Stimulated activated CD4-positive, alpha-beta T cell treated with anti-CD3 and anti-CD28 coated beads, Interleukin-1b, Interleukin-23, amount 100 ng/mL, for 1 hour (primary cell): ENCODE measurements around the gene SLC26A3.
A peak's percentile ranks its signal among the peaks of the same experiment; 100 is the strongest.

Experiments
- DNase-seq, 2 donors: peaks; one replicate each; pipeline ENCODE4 v3.0.0-alpha.2; 2020; ENCODE audit warnings: low read depth in 2 of 2

Gene SLC26A3

DNA sequence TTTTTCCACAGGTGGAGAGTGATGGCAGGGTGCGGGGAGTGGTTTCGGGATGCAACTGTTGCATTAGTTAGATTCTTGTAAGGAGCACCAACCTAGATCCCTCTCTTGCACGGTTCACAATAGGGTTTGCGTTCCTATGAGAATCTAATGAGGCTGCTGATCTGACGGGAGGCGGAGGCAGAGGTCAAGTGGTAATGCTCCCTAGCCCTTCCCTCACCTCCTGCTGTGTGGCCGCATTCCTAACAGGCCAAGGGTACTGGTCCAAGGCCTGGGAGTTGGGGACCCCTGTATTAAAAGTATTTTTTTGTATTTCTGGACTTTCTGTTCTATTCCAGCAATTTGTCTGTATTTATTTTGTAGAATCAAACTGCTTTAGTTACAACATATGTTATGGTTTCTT lies 51.9 kb downstream of the SLC26A3 start:
- DNase-seq: no peak

DNA sequence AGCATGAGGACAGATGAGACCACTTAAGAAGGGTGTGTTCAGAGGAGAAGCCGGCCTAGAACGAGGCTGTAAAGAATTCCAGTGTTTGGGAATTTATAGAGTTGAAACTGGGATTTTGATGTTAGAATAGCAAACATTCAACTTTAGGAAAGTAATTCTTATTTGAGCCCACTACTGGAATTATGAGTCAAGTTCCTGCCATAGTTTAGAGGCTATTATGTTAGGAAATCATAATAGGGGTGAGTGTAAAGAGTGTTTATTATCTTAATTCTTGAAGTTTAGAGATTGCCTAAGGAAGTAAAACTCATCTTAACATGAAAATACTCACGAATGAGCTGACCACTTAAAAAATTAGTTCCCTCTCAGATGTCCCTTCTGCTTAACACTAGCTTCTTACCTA lies 57.0 kb downstream of the SLC26A3 start:
- DNase-seq: no peak

- no peak for DNase-seq
Measured at GRCh38 chr7:107744345-107744750, 58.7 kb downstream of the SLC26A3 start.

DNA sequence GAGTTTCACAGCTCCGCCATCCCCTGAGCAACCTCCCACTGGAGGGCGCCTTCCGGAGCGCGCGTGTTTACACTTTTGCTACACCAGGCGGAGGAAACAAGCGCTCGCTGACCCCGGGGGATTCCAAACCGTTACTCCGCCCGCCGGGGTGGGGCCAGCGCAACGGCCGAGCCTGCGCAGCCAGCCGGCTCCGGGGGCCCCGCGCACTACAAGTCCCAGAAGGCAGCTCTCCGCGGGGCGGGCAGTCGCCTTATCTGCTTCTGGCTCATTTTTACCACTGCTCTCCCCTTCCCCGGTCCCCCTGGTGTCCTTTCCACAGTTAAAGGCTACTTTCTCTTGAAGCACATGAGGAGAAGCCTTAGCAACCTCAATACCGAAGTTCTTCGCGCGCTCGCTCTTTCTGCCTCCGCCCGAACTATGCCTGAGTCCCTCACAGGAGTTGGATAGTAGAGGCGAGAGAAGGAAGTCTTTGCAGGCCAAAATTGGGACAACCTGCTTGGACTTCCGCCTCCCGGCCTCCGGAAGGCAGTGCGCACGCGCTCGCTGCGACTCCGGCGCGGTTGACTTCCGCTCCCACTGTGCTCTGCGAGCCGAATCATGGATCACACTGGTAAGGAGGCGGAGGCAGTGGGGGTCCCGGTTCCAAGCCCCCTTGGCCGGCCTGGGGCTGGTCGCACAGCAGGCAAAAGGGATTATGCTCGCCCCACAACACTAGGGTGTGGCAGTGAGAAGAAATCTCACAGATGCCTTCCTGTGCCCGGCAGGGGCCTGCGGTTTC lies 59.3 kb downstream of the SLC26A3 start, which contains the start of gene CBLL1:
Gene CBLL1 (plus strand): TSS at position 576 of the 778 bp plus-strand sequence. CDS start 22 bp downstream, at position 598.
- peak; percentile 91 to 92 for DNase-seq

DNA sequence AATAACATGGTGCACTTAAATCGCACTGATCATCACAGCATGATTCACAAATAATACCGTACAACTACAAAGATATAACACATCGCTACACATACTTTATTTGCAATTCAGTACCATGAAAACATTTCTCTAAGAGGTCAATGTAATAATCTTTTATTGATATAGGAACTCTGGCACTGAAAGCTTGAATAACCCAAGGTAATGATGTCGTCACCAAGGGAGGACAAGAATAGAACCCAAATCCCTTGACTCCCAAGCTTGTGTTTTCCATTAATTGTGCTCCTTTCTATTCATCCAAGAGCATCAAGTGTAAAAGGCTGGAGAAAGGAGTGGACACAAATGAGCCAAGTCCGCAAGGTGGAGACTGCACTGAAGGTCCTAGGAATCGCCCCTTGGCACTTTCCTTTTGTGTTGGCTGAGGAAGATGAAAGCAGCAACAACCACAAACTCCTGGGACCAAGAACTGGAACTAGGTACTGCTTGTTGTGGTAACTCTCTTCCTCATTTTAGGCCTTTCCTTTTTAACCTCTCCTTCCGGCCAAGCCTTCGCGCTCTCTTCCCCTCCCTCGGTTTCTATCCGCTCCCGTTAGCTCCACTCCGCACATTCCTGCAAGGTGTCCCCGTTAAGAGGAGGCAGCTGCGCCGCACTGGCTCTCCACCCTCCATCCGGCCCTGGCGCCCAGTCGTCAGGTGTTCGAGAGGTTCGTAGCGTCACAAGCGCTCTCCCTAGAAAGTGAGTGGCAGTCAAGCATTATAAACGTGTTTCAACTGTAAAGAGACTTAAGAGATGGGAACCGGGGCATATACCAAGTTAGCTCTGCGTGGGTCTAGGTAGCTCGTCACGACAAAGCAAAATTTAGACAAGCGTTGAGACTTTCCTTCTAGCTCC lies 60.1 kb downstream of the SLC26A3 start:
- DNase-seq: peak in 1 of 2 donors; percentile 13

DNA sequence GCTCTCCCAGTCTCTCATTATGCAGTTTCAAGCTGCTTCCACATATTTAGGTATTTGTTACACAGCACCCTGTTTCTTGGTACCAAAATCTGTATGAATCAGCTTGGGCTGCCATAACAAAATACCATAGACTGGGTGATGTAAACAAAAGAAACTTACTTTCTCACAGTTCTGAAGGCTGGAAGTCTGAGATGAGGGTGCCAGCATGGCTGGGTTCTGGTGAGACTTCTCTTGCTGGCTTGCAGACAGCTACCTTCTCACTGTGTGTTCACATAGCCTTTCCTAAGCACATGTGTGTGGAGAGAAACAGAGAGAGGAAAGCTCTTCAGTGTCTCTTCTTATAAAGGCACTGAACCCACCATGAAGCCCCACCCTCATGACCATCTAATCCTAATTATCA lies 74.7 kb downstream of the SLC26A3 start:
- no peak for DNase-seq

DNA sequence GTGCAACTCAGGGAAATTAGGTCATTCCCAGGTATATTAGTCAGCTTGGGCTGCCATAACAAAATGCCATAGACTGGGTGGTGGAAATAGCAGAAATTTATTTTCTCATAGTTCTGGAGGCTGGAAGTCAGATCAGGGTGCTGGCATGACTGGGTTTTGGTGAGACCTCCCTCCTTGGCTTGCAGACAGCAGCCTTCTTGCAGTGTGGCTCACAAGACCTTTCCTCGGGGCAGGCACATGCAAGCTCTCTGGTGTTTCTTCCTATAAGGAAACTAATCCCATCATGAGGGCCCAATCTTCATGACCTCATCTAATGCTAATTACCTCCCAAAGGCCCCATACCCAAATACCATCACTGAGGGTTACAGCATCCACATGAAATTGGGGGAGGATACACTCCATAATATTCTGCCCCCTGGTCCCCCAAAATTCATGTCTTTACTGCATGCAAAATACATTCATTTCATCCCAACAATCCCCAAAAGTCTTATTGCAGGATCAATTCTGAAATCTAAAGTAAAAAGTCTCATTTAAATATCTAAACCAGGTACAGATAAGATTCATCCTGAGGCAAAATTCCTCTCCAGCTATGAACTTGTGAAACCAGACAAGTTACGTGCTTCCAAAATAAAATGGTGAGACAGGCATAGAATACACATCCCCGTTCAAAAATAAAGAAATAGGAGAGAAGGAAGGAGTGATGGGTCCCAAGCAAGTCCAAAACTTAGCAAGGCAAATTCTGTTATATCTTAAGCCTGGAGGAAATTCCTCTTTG lies 76.5 kb downstream of the SLC26A3 start:
- DNase-seq: no peak

DNA sequence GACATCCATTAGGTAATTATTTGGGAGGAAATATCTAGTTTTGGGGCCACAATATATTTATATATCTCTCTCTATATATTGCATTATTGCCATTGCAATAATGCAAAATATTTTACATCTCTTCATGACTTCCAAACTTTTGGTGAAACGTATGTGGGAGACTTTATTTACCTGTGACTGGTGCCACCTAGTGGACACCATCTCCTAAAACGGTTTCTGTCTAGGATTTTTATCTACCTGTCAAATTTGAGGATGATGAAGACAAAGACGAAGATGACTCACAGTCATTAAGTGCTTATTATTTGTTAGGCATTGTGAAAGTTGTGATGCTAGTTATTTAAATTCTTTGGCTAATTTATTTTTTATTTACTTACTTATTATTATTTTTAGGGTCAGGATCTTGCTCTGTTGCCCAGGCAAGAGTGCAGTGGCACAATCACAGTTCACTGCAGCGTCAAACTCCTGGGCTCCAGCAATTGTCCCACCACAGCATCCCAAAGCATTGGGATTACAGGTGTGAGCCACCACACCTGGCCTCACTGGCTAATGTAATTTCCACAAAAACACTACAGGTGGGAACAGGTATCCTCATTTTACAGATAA lies 77.8 kb downstream of the SLC26A3 start:
- peak; percentile 9 to 10 for DNase-seq

DNA sequence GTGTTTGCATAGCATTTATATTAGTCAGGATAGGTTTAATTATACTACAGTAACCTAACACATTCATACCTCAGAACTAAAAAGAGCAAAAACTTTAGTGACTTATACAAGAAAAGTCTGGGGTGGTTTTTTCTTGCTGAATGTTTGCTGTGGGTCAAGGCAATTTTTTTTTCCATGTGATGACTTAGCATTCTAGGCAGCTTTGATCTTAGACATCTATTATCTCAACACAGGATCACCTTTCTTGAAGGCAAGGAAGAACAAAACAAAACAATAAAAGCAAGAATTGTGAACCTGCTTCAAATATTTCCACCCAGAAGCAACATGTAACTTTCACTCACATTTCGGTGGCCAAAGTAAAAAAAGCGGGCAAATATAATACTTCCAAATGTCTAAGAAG lies 79.8 kb downstream of the SLC26A3 start:
- DNase-seq: no peak

- DNase-seq: no peak
Measured at GRCh38 chr7:107721286-107721685, 81.7 kb downstream of the SLC26A3 start.

GRCh38 chr7:107718456-107719193 lies 84.4 kb downstream of the SLC26A3 start:
- no peak for DNase-seq

GRCh38 chr7:107715531-107715930 lies 87.5 kb downstream of the SLC26A3 start:
- no peak for DNase-seq
